Activated naive CD4-positive, alpha-beta T cell treated with anti-CD3 and anti-CD28 coated beads, Interleukin-2, amount 50 U/mL, for 72 hours (primary cell): ENCODE measurements around the gene TUBE1. TPM values are rescaled to one million over a fixed set of nuclear protein-coding genes. Genes with fewer than 3 reads are reported as not detected.

Source experiments
- ATAC-seq, 2 donors: fragments of 150-1000 bp; cut with Tn5 transposase; 2 replicates each; pipeline ENCODE4 v1.10.0; 2021; ENCODE audit warnings: mild to moderate bottlenecking in 2 of 2, moderate library complexity in 2 of 2
- DNase-seq, 2 donors: peaks; one replicate each; pipeline ENCODE4 v3.0.0; 2021 to 2022; ENCODE audit warnings: low spot score in 2 of 2
- H3K27ac Mint-ChIP-seq, 2 donors: one replicate each; pipeline ENCODE4 v1.8.0; 2022; ENCODE audit warnings: mild to moderate bottlenecking in 2 of 2, mixed read lengths in 2 of 2
- H3K36me3 Mint-ChIP-seq, 2 donors: one replicate each; pipeline ENCODE4 v1.8.0; 2022; ENCODE audit warnings: mixed read lengths in 2 of 2
- H3K9me3 Mint-ChIP-seq, 2 donors: one replicate each; pipeline ENCODE4 v1.8.0; 2022; ENCODE audit warnings: mixed read lengths in 2 of 2
- total RNA-seq, 2 donors: library from RNA; stranded (reverse); gene quantifications; one replicate each; pipeline ENCODE4 v1.2.3, GENCODE V29; 2022

TUBE1 gene
- total RNA-seq, 2 donors from 2014 or later, result 16.4 to 26.9 TPM

DNA sequence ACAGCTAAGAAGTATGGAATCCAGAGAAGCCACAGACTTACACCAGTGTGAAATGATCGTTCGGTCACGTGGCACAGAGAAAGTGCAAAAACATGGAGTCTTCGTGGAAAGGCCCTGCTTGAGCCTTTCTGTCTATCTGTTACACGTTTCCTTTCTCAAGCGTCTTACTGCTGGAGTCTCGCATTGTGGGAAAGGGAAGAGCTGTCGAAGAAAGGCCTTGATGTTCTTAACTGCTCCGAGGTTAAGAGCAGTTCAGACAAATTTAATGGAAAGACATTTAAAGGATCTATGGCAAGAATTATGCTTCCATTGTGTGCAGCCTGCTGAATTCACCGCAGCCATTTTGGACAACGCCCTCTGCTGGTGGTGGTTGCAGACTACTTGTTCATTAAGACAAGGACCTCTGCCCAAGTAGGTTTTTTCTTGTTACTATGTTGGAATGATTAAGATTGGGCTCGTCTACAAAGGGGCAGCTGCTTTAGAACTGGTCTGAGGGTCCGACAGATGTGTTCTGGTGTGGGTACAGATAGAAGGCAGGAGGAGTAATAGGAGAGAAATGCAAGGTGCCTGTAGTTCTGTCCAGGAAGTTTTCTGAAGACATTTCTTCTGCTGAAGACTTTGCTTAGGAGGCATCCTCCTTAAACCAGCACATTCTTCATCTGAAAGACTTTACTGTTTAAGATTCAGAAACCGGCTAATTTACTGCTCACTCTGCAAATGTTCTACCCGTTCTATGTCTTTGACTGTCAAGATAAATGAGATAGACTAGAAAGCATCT is 58.0 kb downstream of the TUBE1 start:
- DNase-seq (peak in 1 of 2 donors; percentile 77), ATAC-seq (peak in 1 of 2 donors; percentile 30)
- Mint-ChIP-seq H3K27ac (peak overlapping the region; percentile 78 to 79), H3K9me3 (peaks cover 11 to 15% of the 10 kb centered on the region in 2 donors), H3K36me3 (peaks cover 15 to 32% of the 10 kb centered on the region in 2 donors)

- ATAC-seq, result peak; percentile 92 to 94
- Mint-ChIP-seq H3K27ac (peak overlapping the region; percentile 59 to 79), H3K36me3 (peaks cover 26 to 34% of the 10 kb centered on the region in 2 donors), H3K9me3 (peaks cover 19 to 20% of the 10 kb centered on the region in 2 donors)
- DNase-seq, result no peak
Observed at GRCh38 chr6:112027942-112028674, 59.2 kb downstream of the TUBE1 start.

DNA sequence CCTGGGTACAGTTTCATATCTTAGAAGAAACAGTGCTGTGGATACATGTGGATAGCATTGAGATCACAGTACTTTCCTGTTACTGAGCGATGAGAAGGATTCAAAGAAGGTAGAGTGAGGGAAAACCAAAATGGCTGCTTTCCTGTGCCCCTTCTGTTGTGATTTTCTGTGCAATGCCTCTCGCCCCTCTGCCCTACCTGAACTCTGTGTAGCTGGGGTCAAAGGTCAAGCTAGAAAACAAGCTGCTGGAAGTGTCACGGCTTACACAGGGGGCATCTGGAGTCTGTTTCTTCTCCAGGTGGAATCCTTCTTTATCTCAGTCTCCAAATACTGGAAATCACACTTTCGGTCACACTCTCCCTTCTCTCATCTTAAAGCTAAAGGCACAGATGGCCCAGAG is 60.3 kb downstream of the TUBE1 start:
- Mint-ChIP-seq H3K27ac (peak overlapping the region; percentile 79 to 92), H3K36me3 (peaks cover 28 to 34% of the 10 kb centered on the region in 2 donors), H3K9me3 (peaks cover 20 to 25% of the 10 kb centered on the region in 2 donors)
- no peak for DNase-seq
- no peak for ATAC-seq

GRCh38 chr6:112024464-112024863 is 62.8 kb downstream of the TUBE1 start:
- ATAC-seq (no peak), DNase-seq (no peak)
- Mint-ChIP-seq H3K27ac (no peak overlapping the region), H3K9me3 (peaks cover 20 to 25% of the 10 kb centered on the region in 2 donors), H3K36me3 (peaks cover 28 to 32% of the 10 kb centered on the region in 2 donors)

DNA sequence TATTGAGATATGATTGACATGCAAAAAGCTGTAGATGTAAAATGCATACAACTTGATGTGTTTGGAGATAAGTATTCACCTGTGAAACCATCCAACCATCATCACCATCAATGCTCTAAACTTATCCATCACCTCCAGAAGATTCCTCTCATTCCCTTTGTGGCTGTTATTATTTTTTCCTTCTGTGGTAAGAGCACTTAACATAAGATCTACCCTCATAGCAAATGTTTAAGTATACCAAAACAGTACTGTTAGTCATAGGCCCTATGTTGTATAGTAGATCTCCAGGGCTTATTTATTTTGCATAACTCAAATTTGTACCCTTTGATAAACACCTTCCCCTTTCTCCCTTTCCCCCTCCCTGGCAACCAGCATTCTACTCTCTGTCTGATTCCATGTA is 64.5 kb downstream of the TUBE1 start:
- ATAC-seq (no peak), DNase-seq (no peak)
- H3K36me3 Mint-ChIP-seq, result peaks cover 20 to 28% of the 10 kb centered on the region in 2 donors
- no peak overlapping the region for H3K27ac Mint-ChIP-seq
- peaks cover 20 to 25% of the 10 kb centered on the region in 2 donors for H3K9me3 Mint-ChIP-seq

DNA sequence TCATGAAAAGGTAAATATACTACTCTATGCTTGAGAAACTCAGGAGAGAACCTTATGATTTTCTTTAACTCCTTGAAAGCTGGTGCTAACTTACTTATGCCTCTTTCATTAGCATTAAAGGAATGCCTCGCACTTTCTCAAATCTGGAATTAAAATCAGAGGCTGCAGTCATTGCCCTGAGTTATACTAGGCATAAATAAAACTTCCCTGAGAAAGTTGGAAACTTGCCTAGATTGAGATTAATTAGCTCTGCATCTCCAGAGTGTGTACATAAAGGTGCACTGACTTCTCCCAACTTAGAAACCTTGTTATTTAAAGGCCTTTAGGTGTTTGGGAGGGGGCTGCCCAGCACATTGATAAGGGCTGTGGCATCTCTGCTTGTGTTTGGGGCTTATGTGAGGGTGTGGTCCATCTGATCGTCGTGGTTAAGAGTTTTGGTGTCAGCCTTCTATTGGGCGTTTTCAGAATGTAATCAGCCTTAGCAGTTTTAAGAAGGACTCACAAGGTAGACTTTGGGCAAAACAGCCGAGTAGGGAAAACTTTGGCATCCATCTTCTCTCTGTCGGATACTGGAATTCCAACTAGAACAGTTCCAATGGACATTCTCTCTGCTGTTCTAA is 65.5 kb downstream of the TUBE1 start:
- DNase-seq, result no peak
- no peak for ATAC-seq
- H3K27ac Mint-ChIP-seq, result no peak overlapping the region
- peaks cover 16 to 25% of the 10 kb centered on the region in 2 donors for H3K9me3 Mint-ChIP-seq
- H3K36me3 Mint-ChIP-seq, result peaks cover 15 to 27% of the 10 kb centered on the region in 2 donors

Other genes with a start within 250 kb of the TUBE1 start
- gene FYN, start 214.0 kb downstream of the TUBE1 start, total RNA-seq, result 100 to 1,000 TPM; 287 to 304 TPM
- gene CCN6, start 33.4 kb downstream of the TUBE1 start, total RNA-seq, result not detected
- 1 to 10 TPM; 1.3 to 6.3 TPM for gene FAM229B, start 109 bp upstream of the TUBE1 start, total RNA-seq
- not detected for gene LAMA4, start 167.1 kb upstream of the TUBE1 start, total RNA-seq